Esophagus squamous epithelium (tissue), 4 donors: ENCODE results near the gene NSG2.

Experiments
- POLR2A ChIP-seq, 4 donors: fragments of 450-650 bp; IDR thresholded peaks; one replicate each; pipeline ENCODE4 v1.6.1; 2017; ENCODE audit warnings: antibody characterized with exemption in 4 of 4, mild to moderate bottlenecking in 4 of 4, moderate library complexity in 3 of 4
- TF ChIP-seq, protein P1 (sequence below), 6 experiments: fragments of 450-650 bp in 4 of 6; fragments of 200-600 bp in 2 of 6; sonication (generic) in 2 of 6; IDR thresholded peaks; one replicate each; pipeline ENCODE4 v1.5.1; 2016 to 2019; ENCODE audit warnings: antibody characterized with exemption in 6 of 6, mild to moderate bottlenecking in 4 of 6, moderate library complexity in 4 of 6

GRCh38 chr5:174067499-174067898 lies 22.0 kb downstream of the NSG2 start:
- TF ChIP-seq, protein P1, sequence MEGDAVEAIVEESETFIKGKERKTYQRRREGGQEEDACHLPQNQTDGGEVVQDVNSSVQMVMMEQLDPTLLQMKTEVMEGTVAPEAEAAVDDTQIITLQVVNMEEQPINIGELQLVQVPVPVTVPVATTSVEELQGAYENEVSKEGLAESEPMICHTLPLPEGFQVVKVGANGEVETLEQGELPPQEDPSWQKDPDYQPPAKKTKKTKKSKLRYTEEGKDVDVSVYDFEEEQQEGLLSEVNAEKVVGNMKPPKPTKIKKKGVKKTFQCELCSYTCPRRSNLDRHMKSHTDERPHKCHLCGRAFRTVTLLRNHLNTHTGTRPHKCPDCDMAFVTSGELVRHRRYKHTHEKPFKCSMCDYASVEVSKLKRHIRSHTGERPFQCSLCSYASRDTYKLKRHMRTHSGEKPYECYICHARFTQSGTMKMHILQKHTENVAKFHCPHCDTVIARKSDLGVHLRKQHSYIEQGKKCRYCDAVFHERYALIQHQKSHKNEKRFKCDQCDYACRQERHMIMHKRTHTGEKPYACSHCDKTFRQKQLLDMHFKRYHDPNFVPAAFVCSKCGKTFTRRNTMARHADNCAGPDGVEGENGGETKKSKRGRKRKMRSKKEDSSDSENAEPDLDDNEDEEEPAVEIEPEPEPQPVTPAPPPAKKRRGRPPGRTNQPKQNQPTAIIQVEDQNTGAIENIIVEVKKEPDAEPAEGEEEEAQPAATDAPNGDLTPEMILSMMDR (IDR thresholded peaks at IDR 0.05) = no peak
- no peak for TF ChIP-seq POLR2A (IDR thresholded peaks at IDR 0.05)
